Measurements from ENCODE around the gene HS6ST1.

HS6ST1 gene

GRCh38 chr2:128346291-128347170, 27.9 kb upstream of the HS6ST1 start:
- peak overlapping the region; percentile 42 for H3K27ac Mint-ChIP-seq
- no peak for TF ChIP-seq CTCF (IDR thresholded peaks at IDR 0.05)
- H3K4me3 Mint-ChIP-seq: no peak overlapping the region
- H3K36me3 Mint-ChIP-seq (ENCODE audit: low read depth): peaks cover 18% of the 10 kb centered on the region
- peaks cover 35% of the 10 kb centered on the region for H3K9me3 Mint-ChIP-seq
- peaks cover 27% of the 10 kb centered on the region for H3K4me1 Mint-ChIP-seq
- DNase-seq: no peak
- peaks cover 18% of the 10 kb centered on the region for H3K27me3 Mint-ChIP-seq (ENCODE audit: low read depth, poor library complexity)

DNA sequence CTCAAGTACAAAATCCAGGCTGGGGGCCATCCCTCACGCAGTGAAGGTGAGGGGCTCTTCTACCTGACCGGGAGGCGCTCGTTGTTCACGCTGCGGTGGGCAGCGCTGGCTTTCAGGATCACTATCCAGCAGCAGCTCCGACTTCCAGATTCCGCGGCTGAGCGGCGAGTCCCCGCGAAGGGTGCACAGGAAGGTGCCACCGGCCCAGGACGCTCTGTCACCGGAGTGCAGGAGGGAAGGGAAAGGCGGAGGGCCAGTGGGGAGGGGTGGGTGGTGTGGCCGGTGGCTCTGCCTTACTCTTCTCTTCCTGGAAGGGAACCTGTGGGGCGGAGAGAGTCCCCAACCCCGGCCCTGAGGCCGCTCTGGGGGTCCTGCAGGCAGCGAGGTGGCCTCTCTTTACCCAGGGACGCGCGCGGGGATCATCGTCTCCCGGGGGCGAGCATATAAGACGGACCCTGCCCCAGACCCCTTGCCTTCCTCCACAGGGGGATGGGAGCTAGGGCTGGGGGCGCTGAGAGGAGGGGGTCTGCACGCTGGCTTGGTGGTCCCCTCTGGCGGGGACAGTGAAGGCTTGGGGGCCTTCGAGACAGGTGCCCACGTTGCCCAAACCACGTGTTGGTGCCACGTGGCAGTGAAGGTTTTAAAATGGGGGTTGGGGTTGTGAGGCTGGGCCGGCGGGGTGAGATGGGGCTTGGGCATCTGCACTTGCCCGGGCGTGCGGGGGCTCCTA, 26.9 kb upstream of the HS6ST1 start:
- H3K27ac Mint-ChIP-seq: no peak overlapping the region
- H3K27me3 Mint-ChIP-seq (ENCODE audit: low read depth, poor library complexity): peaks cover 11% of the 10 kb centered on the region
- peaks cover 12% of the 10 kb centered on the region for H3K36me3 Mint-ChIP-seq (ENCODE audit: low read depth)
- H3K4me1 Mint-ChIP-seq: peaks cover 27% of the 10 kb centered on the region
- no peak for TF ChIP-seq CTCF (IDR thresholded peaks at IDR 0.05)
- peaks cover 32% of the 10 kb centered on the region for H3K9me3 Mint-ChIP-seq
- DNase-seq: no peak
- H3K4me3 Mint-ChIP-seq: no peak overlapping the region

DNA sequence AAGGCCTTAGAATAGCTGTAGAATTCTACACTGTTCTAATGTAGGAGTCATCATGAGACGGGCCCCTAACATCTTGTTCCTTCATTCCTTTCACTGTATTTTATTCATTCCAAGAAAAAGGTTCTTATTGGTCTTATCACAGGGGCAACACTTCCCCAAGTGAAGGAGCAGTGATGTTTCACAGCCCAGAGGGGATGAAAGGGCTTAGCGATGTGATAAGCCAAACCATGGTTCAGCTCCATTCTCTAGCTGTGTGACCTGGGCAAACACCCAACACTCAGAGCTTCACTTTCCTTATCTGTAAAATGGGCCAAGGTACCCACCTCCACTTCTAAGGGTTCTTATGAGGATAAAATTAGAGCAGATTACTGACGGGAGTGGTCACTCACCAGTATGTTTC, 25.4 kb upstream of the HS6ST1 start:
- Mint-ChIP-seq H3K4me1 (peaks cover 22% of the 10 kb centered on the region), H3K27ac (no peak overlapping the region), H3K4me3 (no peak overlapping the region), H3K36me3 (ENCODE audit: low read depth) (peaks cover 9% of the 10 kb centered on the region), H3K9me3 (peaks cover 33% of the 10 kb centered on the region), H3K27me3 (ENCODE audit: low read depth, poor library complexity) (peaks cover 3% of the 10 kb centered on the region)
- TF ChIP-seq CTCF (IDR thresholded peaks at IDR 0.05): no peak
- DNase-seq: no peak

DNA sequence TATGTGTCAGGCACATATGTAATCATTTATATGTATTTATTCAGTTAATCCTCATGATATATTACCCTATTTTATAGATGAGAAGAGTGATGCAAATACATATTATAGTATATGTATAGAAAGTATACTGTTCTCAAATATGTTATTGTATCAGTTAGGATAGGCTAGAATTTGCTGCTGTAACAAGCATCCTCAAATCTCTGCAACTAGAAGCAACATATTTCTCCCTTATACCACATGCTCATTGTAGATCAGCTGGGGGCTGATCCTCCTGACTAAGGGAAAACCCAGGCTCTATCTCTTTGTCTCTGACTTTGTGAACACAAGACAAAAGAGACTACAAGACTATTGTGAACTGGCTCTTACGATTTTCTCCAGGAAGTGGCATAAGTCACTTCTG, 24.8 kb upstream of the HS6ST1 start:
- Mint-ChIP-seq H3K4me1 (peaks cover 17% of the 10 kb centered on the region), H3K9me3 (peaks cover 40% of the 10 kb centered on the region), H3K4me3 (no peak overlapping the region), H3K27ac (no peak overlapping the region), H3K27me3 (ENCODE audit: low read depth, poor library complexity) (peaks cover 3% of the 10 kb centered on the region), H3K36me3 (ENCODE audit: low read depth) (peaks cover 9% of the 10 kb centered on the region)
- no peak for DNase-seq
- TF ChIP-seq CTCF (IDR thresholded peaks at IDR 0.05): no peak

DNA sequence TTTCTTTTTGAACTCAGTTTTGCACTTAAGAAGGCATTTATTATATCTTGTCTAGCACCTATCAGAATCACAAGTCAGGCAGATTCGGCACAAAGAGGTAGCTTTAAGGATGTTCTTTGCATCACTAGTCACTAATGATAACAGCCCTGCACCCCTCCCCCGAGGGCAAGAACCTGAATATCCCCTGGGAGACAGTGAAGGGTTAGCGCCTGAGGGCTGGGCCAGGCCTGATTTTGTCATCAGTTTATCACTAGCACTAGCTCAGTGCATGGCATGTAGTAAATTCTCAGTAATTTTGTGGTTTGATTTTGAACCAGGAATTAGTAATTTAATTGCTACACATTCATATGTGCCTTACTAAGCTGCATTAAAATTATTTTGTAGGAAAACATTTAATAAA, 23.9 kb upstream of the HS6ST1 start:
- H3K27ac Mint-ChIP-seq: no peak overlapping the region
- DNase-seq: no peak
- H3K27me3 Mint-ChIP-seq (ENCODE audit: low read depth, poor library complexity): peaks cover 3% of the 10 kb centered on the region
- peaks cover 8% of the 10 kb centered on the region for H3K4me1 Mint-ChIP-seq
- H3K9me3 Mint-ChIP-seq: peaks cover 49% of the 10 kb centered on the region
- H3K36me3 Mint-ChIP-seq (ENCODE audit: low read depth): peaks cover 9% of the 10 kb centered on the region
- TF ChIP-seq CTCF (IDR thresholded peaks at IDR 0.05): no peak
- no peak overlapping the region for H3K4me3 Mint-ChIP-seq

Data from nephron progenitor cell (in vitro differentiated cells).